PC-9 (cell line): ENCODE results near the gene NCK2.

Source experiments
- EZH2 ChIP-seq: fragments of 200-600 bp; sonication (generic); IDR thresholded peaks from 2 replicates; pipeline ENCODE4 v1.8.0; 2017; ENCODE audit warnings: antibody characterized with exemption, low read depth
- TF ChIP-seq, protein P1 (sequence below): fragments of 200-600 bp; sonication (generic); conservative IDR thresholded peaks from 2 replicates; pipeline ENCODE4 v1.6.1; 2017; ENCODE audit warnings: mixed run types, antibody characterized with exemption, mild to moderate bottlenecking, moderate library complexity

DNA sequence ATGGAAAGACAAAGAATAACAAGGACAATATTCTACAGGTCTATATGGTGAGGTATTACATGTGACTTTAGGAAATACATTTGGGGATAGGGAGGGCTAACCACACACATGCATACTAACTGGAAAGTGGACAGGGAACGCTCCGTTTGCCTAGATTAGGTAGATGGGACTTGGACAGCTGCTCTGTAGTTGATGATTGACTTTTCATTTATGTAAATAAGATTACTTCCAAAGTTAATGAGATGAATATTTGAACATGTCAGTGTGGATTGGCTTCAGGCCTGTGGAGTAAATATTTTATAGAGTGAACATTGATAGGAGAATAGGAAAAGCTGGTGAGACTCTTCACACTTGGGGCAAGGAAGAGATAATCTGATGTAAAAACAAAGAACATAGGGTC lies 142.0 kb downstream of the NCK2 start:
- TF ChIP-seq, protein P1, sequence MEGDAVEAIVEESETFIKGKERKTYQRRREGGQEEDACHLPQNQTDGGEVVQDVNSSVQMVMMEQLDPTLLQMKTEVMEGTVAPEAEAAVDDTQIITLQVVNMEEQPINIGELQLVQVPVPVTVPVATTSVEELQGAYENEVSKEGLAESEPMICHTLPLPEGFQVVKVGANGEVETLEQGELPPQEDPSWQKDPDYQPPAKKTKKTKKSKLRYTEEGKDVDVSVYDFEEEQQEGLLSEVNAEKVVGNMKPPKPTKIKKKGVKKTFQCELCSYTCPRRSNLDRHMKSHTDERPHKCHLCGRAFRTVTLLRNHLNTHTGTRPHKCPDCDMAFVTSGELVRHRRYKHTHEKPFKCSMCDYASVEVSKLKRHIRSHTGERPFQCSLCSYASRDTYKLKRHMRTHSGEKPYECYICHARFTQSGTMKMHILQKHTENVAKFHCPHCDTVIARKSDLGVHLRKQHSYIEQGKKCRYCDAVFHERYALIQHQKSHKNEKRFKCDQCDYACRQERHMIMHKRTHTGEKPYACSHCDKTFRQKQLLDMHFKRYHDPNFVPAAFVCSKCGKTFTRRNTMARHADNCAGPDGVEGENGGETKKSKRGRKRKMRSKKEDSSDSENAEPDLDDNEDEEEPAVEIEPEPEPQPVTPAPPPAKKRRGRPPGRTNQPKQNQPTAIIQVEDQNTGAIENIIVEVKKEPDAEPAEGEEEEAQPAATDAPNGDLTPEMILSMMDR, result no peak
- TF ChIP-seq EZH2, result no peak
